Astrocyte (in vitro differentiated cells and primary cell): Measurements from ENCODE around the gene BRD4. TPM values are rescaled to one million over a fixed set of nuclear protein-coding genes. Genes with fewer than 3 reads are reported as not detected.
A peak's percentile ranks its signal among the peaks of the same experiment; 100 is the strongest.
"Not testable (repeated sequence)": the region's sequence is repeated elsewhere in the genome, so short reads cannot be mapped to it uniquely, and the experiment has no call there.

Experiments used
- DNase-seq: peaks from one replicate; pipeline ENCODE4 v3.0.0-alpha.2; 2010; ENCODE audit warnings: low read depth
- FAIRE-seq: peaks from 2 replicates; lab custom pipeline; 2011; peaks lifted over from hg19 to GRCh38; lab: Jason Lieb, UNC
- H2AFZ ChIP-seq: 2 replicates; pipeline ENCODE4 v1.6.0; 2012; ENCODE audit warnings: low read depth, low read length, inconsistent platforms
- H3K27ac ChIP-seq: 2 replicates; pipeline ENCODE4 v1.5.1; 2011; ENCODE audit warnings: low read depth, low read length, inconsistent platforms
- H3K27me3 ChIP-seq: 2 replicates; pipeline ENCODE4 v1.6.0; 2011; ENCODE audit warnings: low read length, inconsistent platforms; ENCODE audit not compliant: insufficient read depth
- H3K36me3 ChIP-seq: 2 replicates; pipeline ENCODE4 v1.5.1; 2011; ENCODE audit warnings: low read length, inconsistent platforms; ENCODE audit not compliant: insufficient read depth
- H3K4me1 ChIP-seq: 2 replicates; pipeline ENCODE4 v1.5.1; 2011; ENCODE audit warnings: low read length, inconsistent platforms; ENCODE audit not compliant: insufficient read depth
- H3K4me2 ChIP-seq: 2 replicates; pipeline ENCODE4 v1.6.0; 2012; ENCODE audit warnings: low read length, inconsistent platforms
- H3K4me3 ChIP-seq: 2 replicates; pipeline ENCODE4 v1.5.1; 2011; ENCODE audit warnings: low read depth, mild to moderate bottlenecking, low read length, inconsistent platforms; ENCODE audit not compliant: insufficient read depth
- H3K79me2 ChIP-seq: 2 replicates; pipeline ENCODE4 v1.6.0; 2012; ENCODE audit warnings: mild to moderate bottlenecking, low read length, inconsistent platforms; ENCODE audit not compliant: insufficient read depth
- H3K9ac ChIP-seq: 2 replicates; pipeline ENCODE4 v1.6.0; 2012; ENCODE audit warnings: mild to moderate bottlenecking, low read length, inconsistent platforms
- H3K9me3 ChIP-seq: 2 replicates; pipeline ENCODE4 v1.5.1; 2012; ENCODE audit warnings: low read depth, mild to moderate bottlenecking, low read length, inconsistent platforms; ENCODE audit not compliant: insufficient read depth
- H4K20me1 ChIP-seq: 2 replicates; pipeline ENCODE4 v1.6.0; 2012; ENCODE audit warnings: low read length, inconsistent platforms; ENCODE audit not compliant: insufficient read depth
- H3K27ac Mint-ChIP-seq: one replicate; pipeline ENCODE4 v1.8.0; 2021; ENCODE audit warnings: mild to moderate bottlenecking, mixed read lengths; ENCODE audit not compliant: unreplicated experiment
- H3K27me3 Mint-ChIP-seq: one replicate; pipeline ENCODE4 v1.8.0; 2021; ENCODE audit warnings: low read depth, mixed read lengths; ENCODE audit not compliant: unreplicated experiment
- H3K36me3 Mint-ChIP-seq: one replicate; pipeline ENCODE4 v1.8.0; 2021; ENCODE audit warnings: low read depth, mixed read lengths; ENCODE audit not compliant: unreplicated experiment
- H3K4me1 Mint-ChIP-seq: one replicate; pipeline ENCODE4 v1.8.0; 2021; ENCODE audit warnings: low read depth, mixed read lengths; ENCODE audit not compliant: unreplicated experiment
- H3K4me3 Mint-ChIP-seq: one replicate; pipeline ENCODE4 v1.8.0; 2021; ENCODE audit warnings: mild to moderate bottlenecking, moderate library complexity, mixed read lengths; ENCODE audit not compliant: unreplicated experiment
- H3K9me3 Mint-ChIP-seq: one replicate; pipeline ENCODE4 v1.8.0; 2021; ENCODE audit warnings: mild to moderate bottlenecking, mixed read lengths; ENCODE audit not compliant: unreplicated experiment
- EZH2 ChIP-seq: IDR thresholded peaks from 2 replicates; pipeline ENCODE4 v1.6.1; 2012; ENCODE audit warnings: mild to moderate bottlenecking, low read length, inconsistent platforms; ENCODE audit not compliant: insufficient read depth
- total RNA-seq: library from RNA; stranded (reverse); gene quantifications from 2 replicates; pipeline ENCODE4 v1.2.1, GENCODE V29; 2021
- TF ChIP-seq, protein P1 (sequence below): IDR thresholded peaks from 2 replicates; pipeline ENCODE4 v1.5.1; 2011; ENCODE audit warnings: low read depth, mild to moderate bottlenecking, inconsistent platforms, low read length, moderate library complexity; ENCODE audit not compliant: insufficient read depth

Gene BRD4
- total RNA-seq, 1 donor from 2014 or later, result 128 TPM

DNA sequence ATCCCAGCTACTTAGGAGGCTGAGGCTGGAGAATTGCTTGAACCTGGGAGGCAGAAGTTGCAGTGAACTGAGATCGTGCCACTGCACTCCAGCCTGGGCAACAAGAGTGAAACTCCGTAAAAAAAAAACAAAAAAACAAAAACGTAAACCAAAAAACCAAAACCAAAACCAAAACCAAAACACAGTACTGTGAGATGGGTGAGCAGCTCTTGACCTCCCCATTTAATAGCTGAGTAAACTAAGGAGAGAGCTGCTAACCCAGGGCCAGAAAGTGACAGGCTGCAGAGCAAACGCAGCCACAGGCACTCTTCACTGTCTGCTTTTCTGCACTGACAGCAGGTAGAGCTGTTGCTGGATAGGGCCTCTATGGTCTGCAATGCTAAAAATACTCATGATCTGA lies 27.7 kb upstream of the BRD4 start:
- H3K9me3 ChIP-seq, H3K9ac ChIP-seq, FAIRE-seq, H3K4me2 ChIP-seq, H3K4me3 ChIP-seq, H3K79me2 ChIP-seq, H3K27me3 Mint-ChIP-seq, H2AFZ ChIP-seq, H3K27me3 ChIP-seq, H3K9me3 Mint-ChIP-seq, H3K4me3 Mint-ChIP-seq, H3K27ac ChIP-seq, H3K4me1 ChIP-seq, DNase-seq: not testable (repeated sequence)
- Histone ChIP-seq H3K36me3 (peaks cover 36% of the 10 kb centered on the region), H4K20me1 (peaks cover 11% of the 10 kb centered on the region)
- peaks cover 25% of the 10 kb centered on the region for H3K36me3 Mint-ChIP-seq
- H3K4me1 Mint-ChIP-seq, result peaks cover 14% of the 10 kb centered on the region
- peak overlapping the region; percentile 34 for H3K27ac Mint-ChIP-seq

DNA sequence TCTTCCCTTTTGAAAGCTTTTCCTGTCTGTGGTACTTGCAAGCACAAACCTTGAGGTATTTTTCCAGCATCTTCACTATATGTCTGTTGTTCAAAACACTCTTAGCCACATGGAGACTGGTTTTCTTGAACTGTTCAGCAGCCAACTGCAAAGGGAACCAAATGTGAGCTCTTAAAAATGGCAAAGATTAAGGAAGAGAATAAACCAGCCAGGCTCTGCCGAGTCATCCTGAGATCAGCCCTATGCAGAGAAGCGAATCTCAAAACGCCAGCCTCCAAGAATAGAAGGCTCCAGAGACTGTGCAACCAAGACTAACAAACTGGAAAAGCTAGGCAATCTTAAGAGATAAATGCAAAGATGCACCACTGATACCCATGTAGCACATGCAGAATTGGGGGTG lies 26.6 kb upstream of the BRD4 start:
- H3K4me2 ChIP-seq, result no peak overlapping the region
- H3K4me3 Mint-ChIP-seq, result no peak overlapping the region
- H3K79me2 ChIP-seq, result peaks cover 4% of the 10 kb centered on the region
- no peak overlapping the region for H3K9ac ChIP-seq
- no peaks in the 10 kb centered on the region for H3K9me3 Mint-ChIP-seq
- H3K27ac Mint-ChIP-seq, result peak overlapping the region; percentile 70
- FAIRE-seq (no peak), DNase-seq (no peak)
- H3K27me3 ChIP-seq, result no peaks in the 10 kb centered on the region
- H3K27me3 Mint-ChIP-seq, result no peaks in the 10 kb centered on the region
- no peaks in the 10 kb centered on the region for H3K9me3 ChIP-seq
- H3K4me3 ChIP-seq, result no peak overlapping the region
- TF ChIP-seq EZH2, result no peak
- TF ChIP-seq, protein P1, sequence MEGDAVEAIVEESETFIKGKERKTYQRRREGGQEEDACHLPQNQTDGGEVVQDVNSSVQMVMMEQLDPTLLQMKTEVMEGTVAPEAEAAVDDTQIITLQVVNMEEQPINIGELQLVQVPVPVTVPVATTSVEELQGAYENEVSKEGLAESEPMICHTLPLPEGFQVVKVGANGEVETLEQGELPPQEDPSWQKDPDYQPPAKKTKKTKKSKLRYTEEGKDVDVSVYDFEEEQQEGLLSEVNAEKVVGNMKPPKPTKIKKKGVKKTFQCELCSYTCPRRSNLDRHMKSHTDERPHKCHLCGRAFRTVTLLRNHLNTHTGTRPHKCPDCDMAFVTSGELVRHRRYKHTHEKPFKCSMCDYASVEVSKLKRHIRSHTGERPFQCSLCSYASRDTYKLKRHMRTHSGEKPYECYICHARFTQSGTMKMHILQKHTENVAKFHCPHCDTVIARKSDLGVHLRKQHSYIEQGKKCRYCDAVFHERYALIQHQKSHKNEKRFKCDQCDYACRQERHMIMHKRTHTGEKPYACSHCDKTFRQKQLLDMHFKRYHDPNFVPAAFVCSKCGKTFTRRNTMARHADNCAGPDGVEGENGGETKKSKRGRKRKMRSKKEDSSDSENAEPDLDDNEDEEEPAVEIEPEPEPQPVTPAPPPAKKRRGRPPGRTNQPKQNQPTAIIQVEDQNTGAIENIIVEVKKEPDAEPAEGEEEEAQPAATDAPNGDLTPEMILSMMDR, result no peak
- peaks cover 8% of the 10 kb centered on the region for H4K20me1 ChIP-seq
- no peak overlapping the region for H3K27ac ChIP-seq
- peaks cover 43% of the 10 kb centered on the region for H3K36me3 ChIP-seq
- peaks cover 29% of the 10 kb centered on the region for H3K36me3 Mint-ChIP-seq
- H2AFZ ChIP-seq, result no peak overlapping the region
- H3K4me1 ChIP-seq, result no peaks in the 10 kb centered on the region
- H3K4me1 Mint-ChIP-seq, result peaks cover 14% of the 10 kb centered on the region

DNA sequence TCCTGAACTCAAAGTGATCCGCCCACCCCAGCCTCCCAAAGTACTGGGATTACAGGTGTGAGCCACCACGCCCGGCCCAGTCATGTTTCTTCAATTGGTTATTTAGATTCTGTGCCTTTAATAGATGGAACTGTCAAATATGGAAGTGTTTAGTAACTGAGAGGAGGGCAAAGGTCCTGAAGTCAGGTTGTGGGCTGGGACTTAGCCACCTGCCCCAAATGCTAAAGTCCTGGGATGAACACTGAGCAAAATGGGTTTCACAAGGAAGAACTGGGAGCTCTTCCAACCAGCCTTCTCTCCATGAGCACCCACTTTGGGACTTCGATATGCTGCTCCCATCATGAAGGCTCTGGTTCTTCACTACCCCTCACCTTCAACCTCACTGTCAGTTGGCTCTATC lies 25.6 kb upstream of the BRD4 start:
- H3K36me3 ChIP-seq, result peaks cover 43% of the 10 kb centered on the region
- no peak for FAIRE-seq
- H3K4me3 ChIP-seq, result no peak overlapping the region
- no peak for DNase-seq
- H3K27me3 ChIP-seq, result no peaks in the 10 kb centered on the region
- no peak overlapping the region for H3K4me2 ChIP-seq
- TF ChIP-seq, protein P1, result no peak
- TF ChIP-seq EZH2, result no peak
- no peaks in the 10 kb centered on the region for H3K9me3 ChIP-seq
- Mint-ChIP-seq H3K9me3 (no peaks in the 10 kb centered on the region), H3K4me1 (peaks cover 14% of the 10 kb centered on the region), H3K27ac (peak overlapping the region; percentile 70), H3K36me3 (peaks cover 28% of the 10 kb centered on the region), H3K4me3 (no peak overlapping the region), H3K27me3 (no peaks in the 10 kb centered on the region)
- H3K27ac ChIP-seq, result no peak overlapping the region
- H2AFZ ChIP-seq, result no peak overlapping the region
- peaks cover 4% of the 10 kb centered on the region for H3K79me2 ChIP-seq
- H3K9ac ChIP-seq, result no peak overlapping the region
- peaks cover 8% of the 10 kb centered on the region for H4K20me1 ChIP-seq
- no peaks in the 10 kb centered on the region for H3K4me1 ChIP-seq
